GM12878 (cell line): ENCODE data around the gene DENND1C. TPM values are rescaled to one million over a fixed set of nuclear protein-coding genes. Genes with fewer than 3 reads are reported as not detected.

Experiments used
- BACH1 ChIP-seq: fragments of 450-650 bp; IDR thresholded peaks from 2 replicates; pipeline ENCODE4 v1.6.1; 2017; ENCODE audit warnings: mild to moderate bottlenecking, borderline replicate concordance
- BRCA1 ChIP-seq: IDR thresholded peaks from 2 replicates; pipeline ENCODE4 v1.6.1; 2011; ENCODE audit warnings: low read depth, low read length, improper control_type of control experiment
- CHD2 ChIP-seq: IDR thresholded peaks from 2 replicates; pipeline ENCODE4 v1.6.1; 2011; ENCODE audit warnings: low read depth, low read length, improper control_type of control experiment, borderline replicate concordance
- E4F1 ChIP-seq: fragments of 450-650 bp; IDR thresholded peaks from 2 replicates; pipeline ENCODE4 v1.6.1; 2018; ENCODE audit warnings: borderline replicate concordance, mild to moderate bottlenecking; ENCODE audit not compliant: partially characterized antibody
- EP300 ChIP-seq, 2 experiments: fragments of 150-350 bp in 1 of 2; IDR thresholded peaks; 2 replicates each; pipeline ENCODE4 v1.6.1; 2011 to 2012; ENCODE audit warnings: low read depth in 2 of 2, low read length in 2 of 2, borderline replicate concordance in 1 of 2, improper control_type of control experiment in 1 of 2, inconsistent platforms in 1 of 2; ENCODE audit not compliant: control insufficient read depth in 1 of 2
- GABPA ChIP-seq: IDR thresholded peaks from 2 replicates; pipeline ENCODE4 v1.6.1; 2014; ENCODE audit warnings: antibody characterized with exemption, low read depth, mild to moderate bottlenecking, inconsistent platforms
- HCFC1 ChIP-seq: fragments of 150-350 bp; IDR thresholded peaks from 2 replicates; pipeline ENCODE4 v1.6.1; 2014; ENCODE audit warnings: low read length
- IRF4 ChIP-seq: IDR thresholded peaks from 2 replicates; pipeline ENCODE4 v1.6.1; 2011; ENCODE audit warnings: low read depth, low read length
- MXI1 ChIP-seq: fragments of 150-350 bp; IDR thresholded peaks from 2 replicates; pipeline ENCODE4 v1.6.1; 2011; ENCODE audit warnings: low read depth, mild to moderate bottlenecking, inconsistent platforms, low read length, improper control_type of control experiment
- PAX5 ChIP-seq: IDR thresholded peaks from 2 replicates; pipeline ENCODE4 v1.6.1; 2011; ENCODE audit warnings: low read depth, low read length, borderline replicate concordance
- POLR2AphosphoS5 ChIP-seq: IDR thresholded peaks from 2 replicates; pipeline ENCODE4 v1.6.1; 2011; ENCODE audit warnings: mild to moderate bottlenecking, low read length, inconsistent platforms
- RAD51 ChIP-seq: fragments of 450-650 bp; IDR thresholded peaks from 2 replicates; pipeline ENCODE4 v1.6.1; 2016; ENCODE audit warnings: moderate library complexity, mild to moderate bottlenecking, inconsistent platforms
- RELB ChIP-seq: fragments of 450-650 bp; IDR thresholded peaks from 2 replicates; pipeline ENCODE4 v1.6.1; 2017; ENCODE audit warnings: low read depth, mild to moderate bottlenecking, moderate library complexity
- SMAD5 ChIP-seq: IDR thresholded peaks from 2 replicates; pipeline ENCODE4 v1.6.1; 2016; ENCODE audit warnings: antibody characterized with exemption, low read depth
- SMARCA5 ChIP-seq: fragments of 450-650 bp; IDR thresholded peaks from 2 replicates; pipeline ENCODE4 v1.6.1; 2017; ENCODE audit warnings: mild to moderate bottlenecking
- SPI1 ChIP-seq: IDR thresholded peaks from 2 replicates; pipeline ENCODE4 v1.6.1; 2011; ENCODE audit warnings: low read depth, mild to moderate bottlenecking, low read length, moderate library complexity, borderline replicate concordance; ENCODE audit not compliant: insufficient read depth
- ZSCAN29 ChIP-seq: fragments of 450-650 bp; IDR thresholded peaks from 2 replicates; pipeline ENCODE4 v1.6.1; 2017; ENCODE audit warnings: mild to moderate bottlenecking, moderate library complexity
- polyA plus RNA-seq, 11 experiments: library from polyadenylated mRNA; depleted of rRNA in 4 of 11; unstranded in 6 of 11; stranded (reverse) in 5 of 11; fragments of >200 nt; fragmentation: Nextera tagmentation in 4 of 11; fragmentation: Illumina TruSeq in 1 of 11; extraction: Ambion mirVana in 4 of 11; extraction: Trizol in 1 of 11; gene quantifications; 1 replicate in 1 of 11; 2 replicates in 10 of 11; pipeline versions ENCODE4 v1.2.1 to v1.2.3, GENCODE V29; 2011 to 2016; ENCODE audit warnings: inconsistent platforms in 2 of 11, missing spikeins in 2 of 11, low read depth in 1 of 11
- total RNA-seq, 4 experiments: library from RNA; depleted of rRNA in 3 of 4; stranded (reverse); fragments of >200 nt in 3 of 4; fragmentation: Illumina TruSeq in 1 of 4; extraction: Trizol in 1 of 4; gene quantifications; 2 replicates each; pipeline versions ENCODE4 v1.2.1 to v1.2.3, GENCODE V29; 2013 to 2021

DENND1C gene
- total and polyA plus RNA-seq, 10 of the 15 experiments (the other 5 are each of a cell fraction or from before 2014, with no cell fraction given), result 2.4 to 54.3 (median 32.7) TPM

- peak; percentile 85 to 86; a peak in 2 of 4 replicates for TF ChIP-seq EP300 (IDR thresholded peaks at IDR 0.05; ENCODE audit: borderline replicate concordance in 1 of 2, control insufficient read depth in 1 of 2, low read depth in 2 of 2, low read length in 2 of 2)
- peak; percentile 88 for TF ChIP-seq SMARCA5
- no peak; the same call in 1 of the 2 replicates for TF ChIP-seq CHD2
- TF ChIP-seq GABPA, result no peak
- peak; percentile 76 for TF ChIP-seq POLR2AphosphoS5
- TF ChIP-seq SMAD5, result peak; percentile 71; the same call in 1 of the 2 replicates
- peak; percentile 62 for TF ChIP-seq E4F1
- no peak; the same call in 1 of the 2 replicates for TF ChIP-seq ZSCAN29
- TF ChIP-seq BRCA1, result no peak
- TF ChIP-seq SPI1, result peak; percentile 73; the same call in 1 of the 2 replicates
- peak; percentile 42; the same call in 1 of the 2 replicates for TF ChIP-seq RAD51
- peak; percentile 90 for TF ChIP-seq PAX5
- TF ChIP-seq HCFC1, result no peak
- peak; percentile 52 for TF ChIP-seq IRF4
- TF ChIP-seq BACH1, result peak; percentile 66; the same call in 1 of the 2 replicates
- TF ChIP-seq RELB, result peak; percentile 90
- TF ChIP-seq MXI1, result peak; percentile 71; the same call in 1 of the 2 replicates
- TF ChIP-seq, all 136 proteins: peak for 58
These were observed 40.4 kb upstream of the DENND1C start (continued) for GRCh38 chr19:6521718-6522646.
